GM18868 (cell line): Measurements from ENCODE around the gene CEP112.
A peak's percentile ranks its signal among the peaks of the same experiment; 100 is the strongest.

Experiments used
- ATAC-seq: cut with Tn5 transposase; IDR thresholded peaks from one replicate; pipeline ENCODE4 v1.9.1; 2021; ENCODE audit warnings: mild to moderate bottlenecking, moderate library complexity; ENCODE audit not compliant: unreplicated experiment

The CEP112 gene

DNA sequence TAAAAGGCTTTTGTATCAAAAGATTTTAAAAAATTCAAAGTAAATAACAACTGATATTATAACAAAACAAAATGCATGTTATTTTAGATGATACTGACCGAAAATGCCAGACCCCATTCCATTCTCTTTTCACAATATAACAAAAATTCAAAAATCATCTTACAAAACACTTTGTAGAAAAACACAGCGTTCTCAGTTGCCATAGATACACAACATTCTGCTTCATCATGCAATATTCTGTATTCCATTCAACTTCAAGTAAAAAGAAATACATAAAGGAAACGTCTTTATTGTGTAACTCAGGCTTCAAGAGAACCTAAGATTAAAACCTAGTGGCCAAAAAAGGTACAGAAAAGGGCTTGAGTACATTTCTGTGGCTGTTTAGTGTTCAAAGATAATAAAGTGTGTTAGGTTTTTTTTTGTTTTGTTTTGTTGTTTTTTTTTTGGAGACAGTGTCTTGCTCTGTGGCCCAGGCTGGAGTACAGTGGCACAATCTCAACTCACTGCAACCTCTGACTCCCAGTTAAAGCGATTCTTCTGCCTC, 250.5 kb downstream of the CEP112 start:
- no peak for ATAC-seq

DNA sequence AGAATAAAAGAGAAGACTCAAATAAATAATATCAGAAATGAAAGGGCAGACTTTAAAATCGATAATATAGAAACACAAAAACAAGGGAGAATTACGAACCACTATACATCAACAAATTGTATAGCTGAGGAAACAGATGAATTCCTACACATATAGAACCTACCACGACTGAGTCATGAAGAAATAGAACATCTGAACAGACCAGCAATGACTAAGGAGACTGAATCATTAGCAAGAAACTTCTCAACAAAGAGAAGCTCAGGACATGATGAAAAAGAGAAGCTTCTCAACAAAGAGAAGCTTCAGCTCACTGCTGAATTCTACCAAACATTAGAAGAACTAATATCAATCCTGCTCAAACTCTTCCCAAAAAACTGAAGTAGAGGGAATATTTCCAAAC, 255.9 kb downstream of the CEP112 start:
- no peak for ATAC-seq

DNA sequence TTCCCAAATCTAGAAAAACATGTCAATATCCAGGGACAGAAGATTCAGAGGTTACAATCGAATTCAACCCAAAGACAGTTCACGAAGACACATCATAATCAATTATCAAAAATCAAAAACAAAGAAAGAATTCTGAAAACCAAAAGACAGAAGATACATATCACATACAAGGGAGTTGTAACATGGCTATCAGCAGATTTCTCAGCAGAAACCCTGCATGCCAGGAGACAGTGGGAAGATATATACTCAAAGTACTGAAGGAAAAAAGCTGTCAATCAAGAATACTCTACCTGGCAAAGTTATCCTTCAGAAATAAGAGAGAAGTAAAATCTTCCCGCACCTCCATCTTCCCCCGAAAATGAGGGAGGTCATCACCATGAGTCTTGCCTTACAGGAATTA, 258.6 kb downstream of the CEP112 start:
- ATAC-seq: no peak

DNA sequence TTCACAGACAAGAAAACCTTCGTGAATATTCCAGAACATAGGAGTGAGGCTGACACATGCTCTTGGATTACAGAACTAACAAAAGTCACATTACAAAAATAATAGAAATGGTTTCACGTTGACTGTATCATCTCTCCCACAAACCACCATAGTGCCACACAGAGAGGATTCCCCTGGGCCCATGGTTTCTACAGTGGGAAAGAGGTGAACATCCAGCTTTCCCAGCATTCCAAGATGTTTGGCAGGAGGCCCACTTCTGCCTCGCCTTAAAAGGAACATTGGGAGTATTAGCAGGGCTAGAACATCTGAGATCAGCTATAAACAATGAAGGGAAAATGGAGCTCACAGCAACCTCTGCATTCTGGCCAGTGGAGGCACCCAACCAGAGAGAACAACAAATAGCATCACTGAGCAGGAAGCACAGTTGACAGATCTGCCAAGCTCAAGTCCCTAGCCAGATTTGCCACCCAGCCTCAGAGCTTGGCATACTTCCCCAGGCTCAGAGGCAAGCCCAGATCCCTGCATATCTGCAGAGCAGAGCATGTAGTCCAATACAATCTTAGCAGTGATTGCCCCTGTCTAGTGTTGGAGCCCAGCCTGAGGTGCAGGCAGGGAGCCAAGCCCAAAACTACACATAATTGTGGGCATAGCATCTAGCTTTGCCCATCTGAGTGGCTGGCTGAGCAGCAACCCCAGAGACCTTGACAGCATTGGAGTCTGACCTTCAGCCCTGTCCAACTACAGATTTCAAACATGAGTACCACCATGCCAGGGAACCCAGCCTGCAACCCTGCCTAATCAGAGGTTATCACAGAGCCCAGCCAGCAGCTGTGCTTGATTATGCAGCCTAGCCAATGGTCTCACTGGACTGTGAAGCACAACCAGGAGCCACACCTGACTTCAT, 260.4 kb downstream of the CEP112 start:
- no peak for ATAC-seq

DNA sequence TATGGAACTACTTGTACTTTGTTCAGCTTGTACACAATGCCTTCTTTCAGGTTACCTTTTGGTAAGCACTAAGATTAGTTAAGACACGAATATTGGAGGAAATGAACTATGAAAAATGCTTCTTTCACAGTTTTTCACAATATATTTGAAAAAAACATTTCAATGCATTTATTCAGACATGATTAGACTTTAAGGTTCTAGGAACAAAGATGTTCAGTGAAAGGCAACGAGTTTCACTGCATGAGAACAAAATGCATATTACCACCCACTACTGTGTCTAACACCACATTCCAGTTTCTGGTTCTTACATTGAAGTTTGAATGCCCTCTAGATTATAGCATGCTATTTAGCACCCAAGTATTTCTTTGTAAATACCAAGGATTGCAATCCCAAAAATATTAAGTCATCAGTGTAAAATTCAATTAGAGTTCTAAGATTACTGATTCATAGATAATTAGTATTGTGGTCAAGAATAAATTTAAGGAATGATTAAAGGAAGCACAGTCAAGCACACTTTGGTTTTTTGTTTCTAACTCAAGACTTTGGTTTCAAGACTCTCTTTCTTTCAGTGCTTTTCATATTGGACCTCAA, 261.7 kb downstream of the CEP112 start:
- ATAC-seq: no peak

DNA sequence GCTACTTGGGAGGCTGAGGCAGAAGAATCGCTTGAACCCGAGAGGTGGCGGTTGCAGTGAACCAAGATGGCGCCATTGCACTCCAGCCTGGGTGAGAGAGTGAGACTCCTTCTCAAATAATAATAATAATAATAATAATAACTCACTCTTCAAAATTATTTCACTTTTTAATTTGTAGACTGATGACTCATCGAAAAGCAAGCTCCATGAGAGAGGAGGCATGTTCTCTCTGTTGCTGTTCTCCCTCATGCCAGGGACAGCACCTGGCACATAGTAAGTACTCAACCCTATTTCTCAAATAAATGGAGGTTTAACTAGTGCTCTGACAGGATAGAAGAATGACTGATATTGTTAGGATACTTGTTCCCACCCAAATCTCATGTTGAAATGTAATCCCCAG, 265.3 kb downstream of the CEP112 start:
- no peak for ATAC-seq

DNA sequence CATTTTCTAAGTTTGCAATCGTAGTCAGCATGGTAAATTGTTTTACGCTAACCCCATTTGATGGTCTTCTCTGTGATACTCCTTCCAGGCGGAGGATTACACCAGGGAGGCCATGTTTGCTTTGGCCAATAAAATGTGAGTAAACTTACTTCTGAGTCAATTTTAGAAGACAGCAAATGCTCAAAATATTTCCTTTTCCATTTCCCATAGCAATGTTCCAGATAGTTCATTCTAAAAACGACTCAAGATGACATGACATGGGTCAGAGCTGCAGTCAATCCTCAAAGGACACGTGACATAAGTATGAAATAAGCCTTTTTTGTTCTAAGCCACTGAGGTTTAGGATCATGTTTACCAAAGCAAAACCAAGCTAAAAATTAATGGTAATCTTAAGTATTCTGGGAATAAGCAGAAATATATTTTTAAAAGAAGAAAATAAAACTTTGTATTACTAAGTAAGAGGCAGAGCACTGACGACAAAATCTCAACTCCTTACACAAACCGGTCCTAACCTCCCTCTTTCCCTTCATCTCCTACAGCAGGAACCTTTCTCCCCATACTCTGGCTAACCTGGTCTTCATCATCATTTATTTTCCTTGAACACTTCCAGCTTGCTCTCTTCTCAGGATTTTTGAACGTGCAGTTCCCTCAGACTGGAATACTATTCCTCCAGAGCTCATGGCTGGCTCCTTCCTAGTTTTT, 266.2 kb downstream of the CEP112 start:
- no peak for ATAC-seq

DNA sequence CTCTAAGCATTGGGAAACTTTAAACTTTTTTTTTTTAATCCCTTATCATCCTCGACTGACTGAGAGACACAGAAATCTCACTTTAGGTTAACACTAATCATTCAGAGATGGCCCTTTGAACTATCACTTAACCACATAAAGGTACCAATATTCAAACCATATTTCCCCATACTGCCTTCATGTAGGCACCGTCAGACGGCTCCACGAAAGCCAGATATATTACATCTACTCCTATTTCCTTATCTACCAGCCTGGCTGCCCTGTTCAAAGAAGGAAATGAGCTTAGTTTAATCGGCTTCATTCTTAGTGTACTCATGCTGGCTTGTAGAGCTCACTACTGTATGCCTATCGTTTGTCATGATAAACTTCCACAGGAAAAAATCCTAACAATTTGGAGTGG, 270.9 kb downstream of the CEP112 start:
- no peak for ATAC-seq

DNA sequence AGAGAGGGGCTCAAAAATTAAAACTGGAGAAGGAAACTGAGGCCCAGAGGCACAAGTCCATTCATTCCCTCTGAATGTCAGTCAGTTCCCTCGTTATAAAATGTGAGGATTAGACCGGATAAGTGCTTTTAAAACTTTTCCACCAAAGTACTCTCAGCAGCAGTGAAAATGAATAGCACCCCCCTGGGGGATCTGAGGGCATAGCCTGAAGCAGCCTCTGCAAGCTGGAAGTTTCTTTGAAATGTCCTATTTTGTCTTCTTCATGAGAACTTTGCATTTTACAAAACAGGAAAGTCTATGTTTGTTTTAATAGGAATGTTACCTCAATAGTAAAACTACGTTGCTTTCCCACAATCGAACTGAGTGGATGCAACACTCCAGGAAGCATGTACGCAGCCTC, 273.0 kb downstream of the CEP112 start:
- ATAC-seq: no peak

DNA sequence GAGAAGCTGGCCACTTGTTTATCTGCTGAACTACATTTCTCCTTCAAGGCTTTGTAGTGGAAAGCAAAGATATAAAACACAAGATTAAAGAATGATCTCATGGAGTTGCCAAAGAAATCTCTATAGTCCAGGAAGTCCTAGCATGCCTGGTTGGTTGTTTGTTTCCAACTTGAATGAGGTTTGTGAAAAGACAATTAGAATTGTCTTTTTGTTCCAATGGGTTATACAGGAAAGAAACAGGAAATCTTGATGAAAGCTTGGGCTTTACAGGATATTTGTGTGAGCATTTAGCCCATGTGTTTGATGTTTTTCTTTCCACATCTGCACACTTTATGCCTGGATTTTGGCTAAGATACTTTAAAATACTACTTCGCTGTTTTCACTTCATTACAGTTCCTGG, 273.4 kb downstream of the CEP112 start:
- no peak for ATAC-seq

DNA sequence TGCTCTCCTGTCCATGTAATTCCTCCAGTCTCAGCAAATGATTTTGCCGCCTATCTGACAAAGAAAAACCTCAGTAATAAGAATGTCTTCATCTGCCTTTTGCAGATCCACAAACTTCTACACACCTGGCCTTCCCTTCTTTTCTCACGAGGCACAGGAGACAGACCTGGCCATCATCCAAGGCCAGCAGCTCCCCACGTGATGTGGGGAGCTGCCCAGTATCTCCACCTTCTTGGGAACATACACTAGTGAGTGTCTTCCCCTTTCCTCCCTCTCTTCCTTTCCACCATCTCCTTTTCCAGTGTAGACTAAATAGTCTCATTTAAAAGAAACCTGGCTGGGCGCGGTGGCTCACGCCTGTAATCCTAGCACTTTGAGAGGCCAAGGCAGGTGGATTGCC, 274.4 kb downstream of the CEP112 start:
- no peak for ATAC-seq

DNA sequence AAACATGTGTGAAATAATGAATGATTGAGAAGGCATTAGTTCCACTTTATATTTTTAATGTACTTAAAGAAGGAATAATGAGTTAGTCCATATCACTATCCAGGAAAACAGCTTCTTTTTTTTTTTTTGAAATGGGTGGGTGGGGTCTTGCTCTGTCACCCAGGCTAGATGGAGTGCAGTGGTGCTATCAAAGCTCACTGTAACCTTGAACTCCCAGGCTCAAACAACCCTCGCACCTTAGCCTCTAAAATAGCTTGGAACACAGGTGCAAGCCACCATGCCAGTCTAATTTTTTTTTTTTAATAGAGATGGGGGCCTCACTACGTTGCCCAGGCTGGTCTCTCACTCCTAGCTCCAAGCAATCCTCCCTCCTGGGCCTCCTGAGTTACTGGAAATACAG, 275.5 kb downstream of the CEP112 start:
- ATAC-seq: no peak

DNA sequence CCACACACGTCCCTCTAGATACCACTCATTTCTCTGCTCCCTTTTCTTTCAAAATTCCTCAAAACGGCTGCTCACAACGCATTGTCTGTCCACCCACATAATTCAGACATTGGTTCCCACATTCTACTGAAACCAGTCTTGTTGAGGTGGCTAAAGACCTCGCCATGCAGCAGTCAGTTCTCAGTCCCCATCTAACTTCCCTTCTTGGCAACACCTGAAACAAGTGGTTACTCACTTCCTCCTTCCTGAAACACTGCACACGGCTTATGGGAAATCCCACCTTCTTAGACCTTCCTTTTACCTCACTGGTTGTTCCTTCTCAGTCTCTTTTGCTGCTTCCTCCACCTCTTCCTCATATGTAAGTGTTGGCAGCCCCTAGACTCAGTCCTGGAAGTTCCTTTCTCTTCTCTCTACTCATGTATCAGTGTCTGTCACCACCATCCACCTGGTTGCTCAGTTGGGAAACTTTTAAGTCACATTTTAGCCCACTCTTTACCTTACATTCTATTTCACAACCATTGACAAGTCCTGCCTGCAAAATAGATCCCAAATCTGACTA, 277.1 kb downstream of the CEP112 start:
- peak; percentile 98 for ATAC-seq

DNA sequence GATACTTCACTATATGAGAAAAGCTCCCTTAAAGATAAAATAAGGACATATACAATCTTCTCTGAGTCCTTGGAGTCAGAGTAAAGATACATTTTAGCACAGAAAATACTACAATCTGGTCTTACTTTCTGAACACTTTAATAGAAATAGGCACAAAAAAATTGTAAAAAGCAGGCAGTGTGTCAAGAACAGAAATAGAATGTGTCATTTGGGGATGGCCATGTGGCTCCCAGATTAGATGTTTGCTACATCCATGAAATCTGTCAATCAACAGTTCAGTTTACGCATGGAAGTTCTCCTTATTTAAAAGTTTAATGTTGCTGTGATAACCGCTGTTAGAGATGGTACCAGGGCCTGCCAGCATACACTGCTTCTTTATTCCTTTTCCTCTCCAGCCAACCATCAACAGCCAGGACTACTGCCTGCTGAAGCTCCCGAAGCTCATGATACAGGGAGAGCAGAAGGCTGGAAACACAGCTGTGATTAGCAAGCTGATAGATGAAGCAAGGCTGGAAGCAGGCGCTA, 278.5 kb downstream of the CEP112 start:
- ATAC-seq: no peak

DNA sequence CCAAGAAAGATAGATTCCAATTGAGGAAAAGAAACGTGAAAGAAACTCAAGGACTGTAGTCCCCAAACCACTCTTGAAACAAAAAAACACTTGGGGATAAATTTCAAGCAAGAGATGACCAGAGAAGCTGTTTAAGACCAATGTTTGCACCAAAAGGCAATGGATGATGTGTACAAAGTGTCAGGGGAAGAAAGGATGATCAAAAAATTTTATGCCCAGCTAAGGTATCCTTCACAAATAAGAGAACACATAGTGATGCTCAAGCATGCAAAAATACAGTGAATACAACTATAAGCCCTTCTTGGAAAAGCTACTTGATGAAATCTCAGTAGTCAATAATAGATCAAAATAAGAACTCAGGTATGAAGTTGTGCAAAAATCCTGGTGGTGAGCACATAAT, 281.1 kb downstream of the CEP112 start:
- ATAC-seq: no peak

DNA sequence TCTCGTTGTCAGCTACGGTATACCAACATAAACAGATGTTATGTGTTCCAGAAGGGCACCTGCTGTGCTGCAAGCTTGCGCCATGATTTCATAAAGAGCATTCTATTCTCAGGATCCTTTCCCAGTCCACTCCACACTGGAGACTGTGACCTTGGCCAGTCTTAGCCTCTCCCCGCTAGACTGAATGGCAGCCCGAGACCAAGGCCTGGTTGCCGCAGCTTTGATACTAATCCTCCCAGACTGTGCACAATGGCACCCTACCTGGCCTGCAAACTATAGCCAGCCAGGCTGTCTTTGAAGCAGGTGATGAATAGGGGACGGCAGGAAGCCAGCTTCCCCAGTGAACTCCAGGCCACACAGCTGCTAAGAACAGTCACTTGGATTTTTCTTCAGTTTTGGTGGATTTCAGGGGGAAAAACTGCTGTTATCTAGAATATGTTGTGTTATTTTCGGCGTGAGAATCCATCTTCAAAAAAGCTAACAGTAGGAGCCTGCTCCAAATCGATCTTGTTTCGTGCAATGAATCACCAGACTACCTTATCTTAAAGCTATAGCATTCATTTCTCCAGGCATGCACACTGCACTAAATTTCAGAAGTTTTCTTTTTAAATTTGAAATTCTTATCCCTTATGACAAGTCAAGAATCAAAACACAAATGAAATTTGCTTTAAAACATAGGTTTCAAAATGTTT, 289.0 kb downstream of the CEP112 start:
- no peak for ATAC-seq

DNA sequence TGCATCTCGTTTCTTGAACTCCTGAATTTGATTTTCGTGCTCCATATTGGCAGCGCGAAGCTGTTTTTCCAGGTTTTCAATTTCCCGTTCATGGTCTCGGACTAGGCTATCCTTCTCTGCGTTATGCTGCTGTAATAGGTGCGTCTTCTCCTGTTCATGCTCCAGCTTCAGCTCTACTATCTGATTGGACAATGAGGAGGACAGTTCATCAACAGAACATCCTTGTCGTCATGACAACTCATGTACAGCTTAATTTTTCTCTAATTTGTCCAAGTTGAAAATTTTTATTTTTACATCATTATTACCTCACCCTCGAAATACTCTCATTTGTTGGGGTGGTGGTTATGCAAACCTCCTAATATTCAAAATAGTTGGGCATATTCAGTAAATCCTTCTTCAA, 289.8 kb downstream of the CEP112 start:
- no peak for ATAC-seq

DNA sequence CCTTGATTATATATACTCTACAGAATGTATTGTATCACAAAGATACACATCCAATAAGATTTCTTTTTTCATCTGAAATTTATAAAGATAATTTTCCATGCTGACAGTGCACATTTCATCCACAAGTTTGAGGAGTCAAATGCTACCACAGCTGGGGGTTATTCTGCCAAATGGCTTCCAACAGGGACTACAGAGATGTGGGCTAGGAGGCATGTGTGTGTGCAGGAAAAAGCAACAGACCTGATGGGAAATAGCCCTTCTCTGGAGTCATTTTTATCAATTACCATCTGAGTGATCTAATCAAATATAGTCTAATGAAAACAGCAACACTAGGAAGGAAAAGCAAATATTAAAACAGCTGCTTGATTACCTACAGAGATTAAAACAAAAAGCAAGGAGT, 290.5 kb downstream of the CEP112 start:
- ATAC-seq: no peak

DNA sequence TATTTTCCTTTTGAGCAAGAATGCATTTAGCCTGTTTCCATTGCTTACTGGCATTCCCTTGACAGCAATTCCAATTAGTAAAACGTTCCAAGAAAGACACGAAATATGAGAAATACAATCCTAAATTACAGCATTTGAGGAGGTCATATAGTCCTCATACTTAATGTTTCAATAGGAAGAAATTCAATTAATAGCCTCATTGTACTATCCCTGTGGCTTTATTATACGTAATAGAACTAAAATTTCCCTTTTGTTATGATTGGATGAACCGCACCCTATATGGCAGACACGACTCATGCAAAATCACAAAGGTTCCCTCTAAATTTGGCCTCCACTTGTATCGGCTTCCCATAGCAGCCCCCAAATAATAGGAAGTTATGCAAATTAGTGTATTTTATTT, 291.7 kb downstream of the CEP112 start:
- no peak for ATAC-seq

DNA sequence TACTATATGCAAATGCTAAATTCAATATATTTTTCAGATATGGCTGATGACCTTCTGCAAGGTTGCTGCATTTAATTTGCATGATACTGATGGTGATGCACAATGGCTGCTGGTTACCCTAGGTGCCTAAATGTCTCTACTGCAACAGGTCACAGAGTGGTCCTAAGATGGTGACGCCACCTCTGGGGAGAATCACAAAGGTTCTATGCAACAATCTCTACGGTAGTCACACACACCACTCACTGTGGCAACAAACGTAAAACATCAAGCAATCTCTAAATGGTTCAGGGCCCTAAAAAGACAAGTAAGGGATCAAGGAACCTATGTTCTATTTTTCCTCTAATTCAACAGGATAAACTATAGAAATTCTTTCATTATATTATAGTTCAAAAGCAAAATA, 293.3 kb downstream of the CEP112 start:
- ATAC-seq: no peak

DNA sequence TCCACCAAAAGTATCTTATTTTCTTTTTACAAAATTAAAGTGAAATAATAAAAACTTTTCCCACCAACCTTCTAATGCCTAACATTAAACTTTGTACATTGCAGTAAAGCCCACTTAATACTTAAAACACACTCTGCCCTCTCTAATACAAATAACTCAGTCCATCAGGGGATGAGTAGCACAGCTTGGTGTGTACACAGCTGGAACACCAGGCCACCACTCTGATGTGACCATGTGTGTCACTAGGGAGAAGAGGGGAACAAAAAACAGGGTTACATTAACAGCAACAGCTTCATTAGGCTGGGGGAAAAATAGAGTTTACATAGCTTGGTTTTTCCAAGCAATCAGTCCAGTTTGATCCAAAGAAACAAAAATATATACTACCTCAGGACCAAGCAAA, 295.0 kb downstream of the CEP112 start:
- no peak for ATAC-seq
